GM13976 (cell line): ENCODE measurements around the gene EFCC1.

Experiments
- DNase-seq: peaks from one replicate; pipeline ENCODE4 v3.0.0; 2012; ENCODE audit warnings: low spot score
- CTCF ChIP-seq: IDR thresholded peaks from 2 replicates; pipeline ENCODE4 v1.5.1; 2012; ENCODE audit warnings: borderline replicate concordance, mild to moderate bottlenecking; ENCODE audit not compliant: insufficient read depth; ENCODE audit errors: extremely low read depth, missing control alignments, control extremely low read depth
- in situ Hi-C: fragments of 300-500 bp; cut with MboI; formaldehyde crosslinking; loops from one replicate; pipeline ENCODE4 v1.12.0; 2022; ENCODE audit warnings: low sequenced_read_pairs, mixed read lengths, inconsistent platforms; ENCODE audit not compliant: unreplicated experiment

Gene EFCC1

GRCh38 chr3:129059311-129059958 lies 58.3 kb downstream of the EFCC1 start:
- in situ Hi-C loops = loop anchor here (10.0 kb wide), 1 partner anchor 185 kb away; the partner anchor contains the start of gene COPG1
- TF ChIP-seq CTCF = no peak
- no peak for DNase-seq

- no peak for TF ChIP-seq CTCF
- in situ Hi-C loops = no loop called here
- no peak for DNase-seq
These were observed 59.3 kb downstream of the EFCC1 start, which contains the start of gene GP9 for GRCh38 chr3:129060276-129061022. Gene GP9, plus strand, starts transcription at chr3:129060779. Its CDS starts 961 bp downstream, at chr3:129061740.

- no peak for DNase-seq
- TF ChIP-seq CTCF = no peak
- in situ Hi-C loops = no loop called here
These were observed 60.2 kb downstream of the EFCC1 start for GRCh38 chr3:129061023-129061887.

GRCh38 chr3:129061888-129062834 lies 61.1 kb downstream of the EFCC1 start:
- no peak for DNase-seq
- no peak for TF ChIP-seq CTCF
- in situ Hi-C loops = no loop called here

GRCh38 chr3:129063091-129063640 lies 62.1 kb downstream of the EFCC1 start:
- in situ Hi-C loops = no loop called here
- no peak for TF ChIP-seq CTCF
- no peak for DNase-seq
